Heart left ventricle (tissue), 16 donors: Measurements from ENCODE around the gene MIB1. TPM values are rescaled to one million over a fixed set of nuclear protein-coding genes. Genes with fewer than 3 reads are reported as not detected.

Experiments
- ATAC-seq, 4 donors: fragments of 200-7000 bp; cut with Tn5 transposase; one replicate each; pipeline ENCODE4 v1.9.1; 2020 to 2022; ENCODE audit warnings: moderate library complexity in 4 of 4, mild to moderate bottlenecking in 3 of 4, moderate number of reproducible peaks in 1 of 4
- DNase-seq, 5 donors: peaks; one replicate each; pipeline ENCODE4 v3.0.0-alpha.2; 2020
- H3K27ac ChIP-seq, 12 donors: fragments of 200-600 bp; sonication (generic) in 4 of 12; one replicate each; pipeline versions ENCODE4 v1.5.0 to v1.8.0; 2016 to 2022; ENCODE audit warnings: mild to moderate bottlenecking in 2 of 12
- H3K27me3 ChIP-seq, 9 donors: fragments of 200-600 bp; sonication (generic) in 2 of 9; one replicate each; pipeline versions ENCODE4 v1.5.1 to v1.8.0; 2016 to 2022; ENCODE audit warnings: mild to moderate bottlenecking in 3 of 9
- H3K36me3 ChIP-seq, 9 donors: fragments of 200-600 bp; sonication (generic) in 2 of 9; one replicate each; pipeline versions ENCODE4 v1.5.0 to v1.8.0; 2018 to 2022; ENCODE audit warnings: mild to moderate bottlenecking in 2 of 9
- H3K4me1 ChIP-seq, 12 donors: fragments of 200-600 bp; sonication (generic) in 4 of 12; one replicate each; pipeline versions ENCODE4 v1.5.0 to v1.8.0; 2016 to 2022; ENCODE audit warnings: mild to moderate bottlenecking in 3 of 12
- H3K4me3 ChIP-seq, 12 donors: fragments of 200-600 bp; sonication (generic) in 4 of 12; one replicate each; pipeline versions ENCODE4 v1.5.0 to v1.8.0; 2017 to 2022; ENCODE audit warnings: mild to moderate bottlenecking in 9 of 12, moderate library complexity in 4 of 12
- H3K9me3 ChIP-seq, 12 donors: fragments of 200-600 bp; sonication (generic) in 4 of 12; one replicate each; pipeline versions ENCODE4 v1.5.0 to v1.8.0; 2016 to 2022; ENCODE audit warnings: mild to moderate bottlenecking in 1 of 12
- CTCF ChIP-seq, 12 donors: fragments of 200-600 bp; sonication (generic) in 4 of 12; IDR thresholded peaks; one replicate each; pipeline versions ENCODE4 v1.5.0 to v1.8.0; 2018 to 2022; ENCODE audit warnings: antibody characterized with exemption in 12 of 12, mild to moderate bottlenecking in 5 of 12
- POLR2A ChIP-seq, 2 donors: fragments of 450-650 bp; IDR thresholded peaks; one replicate each; pipeline ENCODE4 v1.6.1; 2017; ENCODE audit warnings: antibody characterized with exemption in 2 of 2, mild to moderate bottlenecking in 2 of 2, moderate library complexity in 2 of 2
- WGBS, 4 donors: extraction: QIAGEN DNeasy Blood & Tissue Kit in 2 of 4; methylation state at CpG; one replicate each; pipeline versions ENCODE4 v1.1.5 to v1.1.7; 2013 to 2018; 5-methylcytosine and 5-hydroxymethylcytosine counted together
- intact Hi-C, 10 donors: fragments of 100-400 bp; cut with DNase I; formaldehyde crosslinking; loops; one replicate each; pipeline versions ENCODE4 v1.11.1 to v1.14.2; 2022
- polyA plus RNA-seq, 2 donors: library from polyadenylated mRNA; stranded (reverse); fragments of 200-250 nt; gene quantifications; one replicate each; pipeline ENCODE4 v1.2.3, GENCODE V29; 2013
- total RNA-seq, 9 donors: library from RNA; depleted of rRNA in 2 of 9; stranded (reverse); fragments of >200 nt in 2 of 9; fragmentation: NEBNext Ultra II Directional in 3 of 9; extraction: Animal tissue kit (Norgen Biotek cat#: 25700) in 3 of 9; gene quantifications; one replicate each; pipeline versions ENCODE4 v1.1.0 to v1.2.4, GENCODE V29; 2016 to 2023
- donor health status: ischemic (EF 13 %, LVEDD 7.1; RV severe dilation, severe dysfunction).
- donor health status: healthy with polysubstance abuse.
- donor health status: DM: no; HTN: yes; CAD: no.
- donor health status: DM: no; HTN: no; CAD: no.
- donor health status: ischemic (EF 25% LVEDD 6.9; RV normal size, moderate dysfunction).
- donor health status: ischemic (EF 25% LVEDD 5.7; RV mildly dilated, moderate dysfunction).
- donor health status: healthy.
- donor health status: DM: yes; HTN: yes; CAD: no.
- donor health status: ischemic (EF 35%, LVEDD 5.7; RV mildly dilated, moderate dysfunction).
- donor health status: nonischemic (EF 11% LVEDD 7.7; RV severe dilation, severe dysfunction).
- donor health status: DM: yes; HTN: yes; CAD: no.
- donor health status: PGD.
- donor health status: ischemic (EF 29% LVEDD 5.4; RV normal size, mild dysfunction).
- donor health status: nonischemic (EF 23%, LVEDD 6.1; RV moderate dilation, normal function).

The MIB1 gene
- total and polyA plus RNA-seq, 11 donors: 2.5 to 33.4 (median 19.5) TPM

GRCh38 chr18:21761471-21762115 lies 21.0 kb downstream of the MIB1 start:
- no peak overlapping the region for H3K27ac ChIP-seq
- H3K36me3 ChIP-seq: peaks cover 0 to 11% (median 10%) of the 10 kb centered on the region in 9 donors
- ATAC-seq (no peak), DNase-seq (no peak)
- H3K9me3 ChIP-seq: no peaks in the 10 kb centered on the region
- no peak overlapping the region for H3K4me3 ChIP-seq
- H3K27me3 ChIP-seq: no peaks in the 10 kb centered on the region
- intact Hi-C loops: no loop called here
- H3K4me1 ChIP-seq: peaks cover 0 to 26% (median 16%) of the 10 kb centered on the region in 12 donors
- WGBS, 4 donors: 67 to 88% (median 85%) methylated on average over 6 of the region's 6 CpGs
- no peak for TF ChIP-seq CTCF (IDR thresholded peaks at IDR 0.05)
- no peak for TF ChIP-seq POLR2A (IDR thresholded peaks at IDR 0.05)

- DNase-seq (no peak), ATAC-seq (no peak)
- Histone ChIP-seq H3K9me3 (no peaks in the 10 kb centered on the region), H3K4me1 (peaks cover 0 to 26% (median 16%) of the 10 kb centered on the region in 12 donors), H3K27ac (no peak overlapping the region), H3K36me3 (peaks cover 0 to 17% (median 16%) of the 10 kb centered on the region in 9 donors), H3K4me3 (no peak overlapping the region), H3K27me3 (no peaks in the 10 kb centered on the region)
- intact Hi-C loops: no loop called here
- TF ChIP-seq CTCF (IDR thresholded peaks at IDR 0.05) (no peak), POLR2A (IDR thresholded peaks at IDR 0.05) (no peak)
These were observed 21.7 kb downstream of the MIB1 start for GRCh38 chr18:21762181-21762772.

GRCh38 chr18:21763846-21764646 lies 23.5 kb downstream of the MIB1 start:
- H3K9me3 ChIP-seq: no peaks in the 10 kb centered on the region
- peaks cover 0 to 26% (median 16%) of the 10 kb centered on the region in 12 donors for H3K4me1 ChIP-seq
- 63 to 77% (median 71%) methylated on average over 3 of the region's 3 CpGs for whole genome bisulfite sequencing, 4 donors
- peaks cover 0 to 35% (median 33%) of the 10 kb centered on the region in 9 donors for H3K36me3 ChIP-seq
- no peaks in the 10 kb centered on the region for H3K27me3 ChIP-seq
- DNase-seq (no peak), ATAC-seq (peak in 2 of 4 donors; percentile 36 to 64)
- TF ChIP-seq CTCF (IDR thresholded peaks at IDR 0.05) (no peak), POLR2A (IDR thresholded peaks at IDR 0.05) (no peak)
- intact Hi-C loops: no loop called here
- H3K27ac ChIP-seq: no peak overlapping the region
- H3K4me3 ChIP-seq: no peak overlapping the region

GRCh38 chr18:21769206-21769605 lies 28.6 kb downstream of the MIB1 start:
- H3K36me3 ChIP-seq: peaks cover 0 to 71% (median 52%) of the 10 kb centered on the region in 9 donors
- TF ChIP-seq CTCF (IDR thresholded peaks at IDR 0.05): no peak
- no peak for TF ChIP-seq POLR2A (IDR thresholded peaks at IDR 0.05)
- 89 to 92% (median 89%) methylated on average over 4 of the region's 4 CpGs for WGBS, 4 donors
- no peaks in the 10 kb centered on the region for H3K27me3 ChIP-seq
- H3K9me3 ChIP-seq: no peaks in the 10 kb centered on the region
- intact Hi-C loops: no loop called here
- H3K4me3 ChIP-seq: no peak overlapping the region
- H3K27ac ChIP-seq: no peak overlapping the region
- ATAC-seq (no peak), DNase-seq (no peak)
- H3K4me1 ChIP-seq: peaks cover 0 to 6% (median 3%) of the 10 kb centered on the region in 12 donors
